ENCODE results near the gene ATP6AP1. TPM values are rescaled to one million over a fixed set of nuclear protein-coding genes. Genes with fewer than 3 reads are reported as not detected.

Gene ATP6AP1
- total and polyA plus RNA-seq, 10 of the 15 experiments (the other 5 are each of a cell fraction or from before 2014, with no cell fraction given) = 4.5 to 56.4 (median 32.0) TPM

DNA sequence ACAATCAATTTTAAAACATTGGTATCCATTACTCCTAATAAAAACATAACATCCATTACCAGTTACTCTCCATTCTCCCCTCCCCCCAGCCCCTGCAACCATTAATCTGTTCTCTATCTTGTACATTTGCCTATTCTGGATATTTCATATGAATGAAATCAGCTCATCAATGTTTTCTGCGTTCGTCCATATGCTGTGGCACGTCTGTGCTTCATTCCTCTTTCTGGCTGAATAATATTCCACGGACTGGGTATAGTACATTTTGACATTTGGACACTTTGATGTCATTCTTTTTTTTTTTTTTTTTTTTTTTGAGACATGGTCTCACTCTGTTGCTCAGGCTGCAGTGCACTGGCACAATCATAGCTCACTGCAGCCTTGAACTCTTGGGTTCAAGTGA is 24.6 kb upstream of the ATP6AP1 start:
- intact Hi-C loops (cut with micrococcal nuclease; ENCODE audit: unreplicated experiment) = no loop called here

More for the DNA sequence above, 24.6 kb upstream of the ATP6AP1 start:
- ATAC-seq (no peak), FAIRE-seq (no peak), DNase-seq (ENCODE audit: low read depth, low spot score) (no peak)
- no peak overlapping the region for H3K27ac ChIP-seq (ENCODE audit: control insufficient read depth, insufficient read depth)
- RAD21 ChIA-PET (ENCODE audit: unreplicated experiment) = no interaction called here
- H3K79me2 ChIP-seq (ENCODE audit: control insufficient read depth, insufficient read depth, low read length) = peaks cover 11% of the 10 kb centered on the region
- H3K4me1 ChIP-seq (ENCODE audit: control insufficient read depth, insufficient read depth, low read length) = peaks cover 3% of the 10 kb centered on the region; the same call in 1 of the 2 replicates
- H3K9ac ChIP-seq (ENCODE audit: control insufficient read depth, insufficient read depth, low read length) = no peak overlapping the region
- no peak overlapping the region for H3K4me2 ChIP-seq (ENCODE audit: control insufficient read depth, insufficient read depth)
- peaks cover 5% of the 10 kb centered on the region; the same call in 1 of the 2 replicates for H4K20me1 ChIP-seq (ENCODE audit: control insufficient read depth, insufficient read depth)
- 65% methylated on average over 4 of the region's 4 CpGs for WGBS (ENCODE audit: insufficient coverage, insufficient replicate concordance, low lambda C conversion rate, missing lambda C conversion rate)
- no peak overlapping the region for H2AFZ ChIP-seq (ENCODE audit: control insufficient read depth, low read depth, low read length)
- no peak for TF ChIP-seq ZSCAN29 (IDR thresholded peaks at IDR 0.05)
- TF ChIP-seq GATAD2B (conservative IDR thresholded peaks at IDR 0.05; ENCODE audit: low read depth) = no peak
- TF ChIP-seq, protein P1, sequence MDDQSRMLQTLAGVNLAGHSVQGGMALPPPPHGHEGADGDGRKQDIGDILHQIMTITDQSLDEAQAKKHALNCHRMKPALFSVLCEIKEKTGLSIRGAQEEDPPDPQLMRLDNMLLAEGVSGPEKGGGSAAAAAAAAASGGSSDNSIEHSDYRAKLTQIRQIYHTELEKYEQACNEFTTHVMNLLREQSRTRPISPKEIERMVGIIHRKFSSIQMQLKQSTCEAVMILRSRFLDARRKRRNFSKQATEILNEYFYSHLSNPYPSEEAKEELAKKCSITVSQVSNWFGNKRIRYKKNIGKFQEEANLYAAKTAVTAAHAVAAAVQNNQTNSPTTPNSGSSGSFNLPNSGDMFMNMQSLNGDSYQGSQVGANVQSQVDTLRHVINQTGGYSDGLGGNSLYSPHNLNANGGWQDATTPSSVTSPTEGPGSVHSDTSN (IDR thresholded peaks at IDR 0.05; ENCODE audit: insufficient replicate concordance, low read depth, low read length) = no peak
- no peak for TF ChIP-seq RCOR1 (conservative IDR thresholded peaks at IDR 0.05; ENCODE audit: low read depth, low read length)
- no peak for TF ChIP-seq TAF1 (IDR thresholded peaks at IDR 0.05; ENCODE audit: borderline replicate concordance, low read depth, low read length)
- TF ChIP-seq, protein P2, sequence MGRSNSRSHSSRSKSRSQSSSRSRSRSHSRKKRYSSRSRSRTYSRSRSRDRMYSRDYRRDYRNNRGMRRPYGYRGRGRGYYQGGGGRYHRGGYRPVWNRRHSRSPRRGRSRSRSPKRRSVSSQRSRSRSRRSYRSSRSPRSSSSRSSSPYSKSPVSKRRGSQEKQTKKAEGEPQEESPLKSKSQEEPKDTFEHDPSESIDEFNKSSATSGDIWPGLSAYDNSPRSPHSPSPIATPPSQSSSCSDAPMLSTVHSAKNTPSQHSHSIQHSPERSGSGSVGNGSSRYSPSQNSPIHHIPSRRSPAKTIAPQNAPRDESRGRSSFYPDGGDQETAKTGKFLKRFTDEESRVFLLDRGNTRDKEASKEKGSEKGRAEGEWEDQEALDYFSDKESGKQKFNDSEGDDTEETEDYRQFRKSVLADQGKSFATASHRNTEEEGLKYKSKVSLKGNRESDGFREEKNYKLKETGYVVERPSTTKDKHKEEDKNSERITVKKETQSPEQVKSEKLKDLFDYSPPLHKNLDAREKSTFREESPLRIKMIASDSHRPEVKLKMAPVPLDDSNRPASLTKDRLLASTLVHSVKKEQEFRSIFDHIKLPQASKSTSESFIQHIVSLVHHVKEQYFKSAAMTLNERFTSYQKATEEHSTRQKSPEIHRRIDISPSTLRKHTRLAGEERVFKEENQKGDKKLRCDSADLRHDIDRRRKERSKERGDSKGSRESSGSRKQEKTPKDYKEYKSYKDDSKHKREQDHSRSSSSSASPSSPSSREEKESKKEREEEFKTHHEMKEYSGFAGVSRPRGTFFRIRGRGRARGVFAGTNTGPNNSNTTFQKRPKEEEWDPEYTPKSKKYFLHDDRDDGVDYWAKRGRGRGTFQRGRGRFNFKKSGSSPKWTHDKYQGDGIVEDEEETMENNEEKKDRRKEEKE (IDR thresholded peaks at IDR 0.05) = no peak
- TF ChIP-seq TCF7 (IDR thresholded peaks at IDR 0.05; ENCODE audit: borderline replicate concordance) = no peak
- no peak for TF ChIP-seq NFXL1 (IDR thresholded peaks at IDR 0.05; ENCODE audit: borderline replicate concordance)
- TF ChIP-seq, protein P3, sequence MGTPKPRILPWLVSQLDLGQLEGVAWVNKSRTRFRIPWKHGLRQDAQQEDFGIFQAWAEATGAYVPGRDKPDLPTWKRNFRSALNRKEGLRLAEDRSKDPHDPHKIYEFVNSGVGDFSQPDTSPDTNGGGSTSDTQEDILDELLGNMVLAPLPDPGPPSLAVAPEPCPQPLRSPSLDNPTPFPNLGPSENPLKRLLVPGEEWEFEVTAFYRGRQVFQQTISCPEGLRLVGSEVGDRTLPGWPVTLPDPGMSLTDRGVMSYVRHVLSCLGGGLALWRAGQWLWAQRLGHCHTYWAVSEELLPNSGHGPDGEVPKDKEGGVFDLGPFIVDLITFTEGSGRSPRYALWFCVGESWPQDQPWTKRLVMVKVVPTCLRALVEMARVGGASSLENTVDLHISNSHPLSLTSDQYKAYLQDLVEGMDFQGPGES (IDR thresholded peaks at IDR 0.05) = no peak
- no peak for TF ChIP-seq SP1 (IDR thresholded peaks at IDR 0.05; ENCODE audit: low read depth, low read length)
- no peak for TF ChIP-seq CEBPB (IDR thresholded peaks at IDR 0.05; ENCODE audit: borderline replicate concordance in 1 of 2, low read depth in 2 of 2, low read length in 2 of 2)
- TF ChIP-seq TBL1XR1 (IDR thresholded peaks at IDR 0.05; ENCODE audit: low read depth, low read length) = no peak
- no peak for TF ChIP-seq TCF12 (IDR thresholded peaks at IDR 0.05; ENCODE audit: low read depth, low read length)
- no peak for TF ChIP-seq SMARCA5 (IDR thresholded peaks at IDR 0.05)
- TF ChIP-seq SRF (IDR thresholded peaks at IDR 0.05; ENCODE audit: low read depth in 2 of 2, low read length in 2 of 2) = no peak
- TF ChIP-seq HCFC1 (IDR thresholded peaks at IDR 0.05; ENCODE audit: low read length) = no peak
- no peak for TF ChIP-seq POLR2A (IDR thresholded peaks at IDR 0.05; ENCODE audit: low read depth, low read length)
- TF ChIP-seq HDAC2 (IDR thresholded peaks at IDR 0.05) = no peak
- TF ChIP-seq, protein P4, sequence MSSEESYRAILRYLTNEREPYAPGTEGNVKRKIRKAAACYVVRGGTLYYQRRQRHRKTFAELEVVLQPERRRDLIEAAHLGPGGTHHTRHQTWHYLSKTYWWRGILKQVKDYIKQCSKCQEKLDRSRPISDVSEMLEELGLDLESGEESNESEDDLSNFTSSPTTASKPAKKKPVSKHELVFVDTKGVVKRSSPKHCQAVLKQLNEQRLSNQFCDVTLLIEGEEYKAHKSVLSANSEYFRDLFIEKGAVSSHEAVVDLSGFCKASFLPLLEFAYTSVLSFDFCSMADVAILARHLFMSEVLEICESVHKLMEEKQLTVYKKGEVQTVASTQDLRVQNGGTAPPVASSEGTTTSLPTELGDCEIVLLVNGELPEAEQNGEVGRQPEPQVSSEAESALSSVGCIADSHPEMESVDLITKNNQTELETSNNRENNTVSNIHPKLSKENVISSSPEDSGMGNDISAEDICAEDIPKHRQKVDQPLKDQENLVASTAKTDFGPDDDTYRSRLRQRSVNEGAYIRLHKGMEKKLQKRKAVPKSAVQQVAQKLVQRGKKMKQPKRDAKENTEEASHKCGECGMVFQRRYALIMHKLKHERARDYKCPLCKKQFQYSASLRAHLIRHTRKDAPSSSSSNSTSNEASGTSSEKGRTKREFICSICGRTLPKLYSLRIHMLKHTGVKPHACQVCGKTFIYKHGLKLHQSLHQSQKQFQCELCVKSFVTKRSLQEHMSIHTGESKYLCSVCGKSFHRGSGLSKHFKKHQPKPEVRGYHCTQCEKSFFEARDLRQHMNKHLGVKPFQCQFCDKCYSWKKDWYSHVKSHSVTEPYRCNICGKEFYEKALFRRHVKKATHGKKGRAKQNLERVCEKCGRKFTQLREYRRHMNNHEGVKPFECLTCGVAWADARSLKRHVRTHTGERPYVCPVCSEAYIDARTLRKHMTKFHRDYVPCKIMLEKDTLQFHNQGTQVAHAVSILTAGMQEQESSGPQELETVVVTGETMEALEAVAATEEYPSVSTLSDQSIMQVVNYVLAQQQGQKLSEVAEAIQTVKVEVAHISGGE (CRISPR knock-in tag; IDR thresholded peaks at IDR 0.05) = no peak
- H3K36me3 ChIP-seq (ENCODE audit: control insufficient read depth in 2 of 2, insufficient read depth in 2 of 2, low read length in 1 of 2) = peaks cover 10 to 12% of the 10 kb centered on the region in 2 experiments
- no peak overlapping the region for H3K4me3 ChIP-seq
- no TSS peak for BruUV-seq (replicated peaks)
- in situ Hi-C loops (cut with MboI) = no loop called here
- H3K9me3 ChIP-seq (replicated peaks; ENCODE audit: control insufficient read depth, insufficient read depth, low read length) = no peaks in the 10 kb centered on the region
- POLR2A ChIA-PET = interaction anchor here (0.6 to 1.1 kb wide), 3 partner anchors 24 to 481 kb away, joined by 3 to 11 read pairs (median 3); partner anchors contain the start of gene ATP6AP1
- H3K27me3 ChIP-seq (replicated peaks in 1 of 2; ENCODE audit: control insufficient read depth in 2 of 2, insufficient read depth in 2 of 2, low read length in 1 of 2) = no peaks in the 10 kb centered on the region
- CTCF ChIA-PET = no interaction called here
- SMC1A ChIA-PET (ENCODE audit: uncharacterized antibody, unreplicated experiment) = no interaction called here

Data from GM12878 (cell line).